ENCODE measurements around the gene B4GALT3. TPM values are rescaled to one million over a fixed set of nuclear protein-coding genes. Genes with fewer than 3 reads are reported as not detected.

The B4GALT3 gene
- total RNA-seq, 3 donors from 2014 or later: 25.1 to 35.9 (median 33.3) TPM

DNA sequence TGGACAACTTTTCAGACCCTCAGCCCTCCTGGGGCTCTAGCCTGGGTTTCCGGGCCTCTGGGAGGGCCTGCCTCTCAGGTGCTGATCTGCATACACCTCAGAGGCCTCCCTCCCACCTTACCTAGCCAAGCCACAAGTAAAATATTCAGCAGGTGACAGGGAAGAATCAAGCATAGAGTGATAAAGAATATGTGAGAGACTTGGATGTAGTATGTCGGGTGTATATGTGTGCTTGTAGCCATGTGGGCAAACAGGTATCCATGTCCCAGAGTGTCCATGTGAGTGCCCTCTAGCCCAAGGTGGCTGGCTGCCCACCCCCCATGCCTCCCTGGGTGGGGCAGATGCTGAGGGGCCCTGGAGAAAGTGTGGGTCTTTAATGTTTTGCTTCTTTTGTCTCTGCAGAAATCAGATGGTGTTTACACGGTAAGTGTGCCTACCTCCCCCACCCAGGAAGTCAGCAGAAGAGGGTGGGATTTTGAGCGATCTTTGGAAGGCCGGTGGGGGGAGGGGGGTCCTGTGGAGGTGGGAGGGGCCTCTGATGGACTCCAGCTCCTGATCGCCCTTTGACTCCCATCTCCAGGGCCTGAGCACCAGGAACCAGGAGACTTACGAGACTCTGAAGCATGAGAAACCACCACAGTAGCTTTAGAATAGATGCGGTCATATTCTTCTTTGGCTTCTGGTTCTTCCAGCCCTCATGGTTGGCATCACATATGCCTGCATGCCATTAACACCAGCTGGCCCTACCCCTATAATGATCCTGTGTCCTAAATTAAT lies 41.2 kb upstream of the B4GALT3 start:
- ATAC-seq (no peak), DNase-seq (no peak)
- TF ChIP-seq, protein P1, sequence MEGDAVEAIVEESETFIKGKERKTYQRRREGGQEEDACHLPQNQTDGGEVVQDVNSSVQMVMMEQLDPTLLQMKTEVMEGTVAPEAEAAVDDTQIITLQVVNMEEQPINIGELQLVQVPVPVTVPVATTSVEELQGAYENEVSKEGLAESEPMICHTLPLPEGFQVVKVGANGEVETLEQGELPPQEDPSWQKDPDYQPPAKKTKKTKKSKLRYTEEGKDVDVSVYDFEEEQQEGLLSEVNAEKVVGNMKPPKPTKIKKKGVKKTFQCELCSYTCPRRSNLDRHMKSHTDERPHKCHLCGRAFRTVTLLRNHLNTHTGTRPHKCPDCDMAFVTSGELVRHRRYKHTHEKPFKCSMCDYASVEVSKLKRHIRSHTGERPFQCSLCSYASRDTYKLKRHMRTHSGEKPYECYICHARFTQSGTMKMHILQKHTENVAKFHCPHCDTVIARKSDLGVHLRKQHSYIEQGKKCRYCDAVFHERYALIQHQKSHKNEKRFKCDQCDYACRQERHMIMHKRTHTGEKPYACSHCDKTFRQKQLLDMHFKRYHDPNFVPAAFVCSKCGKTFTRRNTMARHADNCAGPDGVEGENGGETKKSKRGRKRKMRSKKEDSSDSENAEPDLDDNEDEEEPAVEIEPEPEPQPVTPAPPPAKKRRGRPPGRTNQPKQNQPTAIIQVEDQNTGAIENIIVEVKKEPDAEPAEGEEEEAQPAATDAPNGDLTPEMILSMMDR (IDR thresholded peaks at IDR 0.05): no peak
- intact Hi-C loops (cut with DNase I, micrococcal nuclease): no loop called here
- Histone ChIP-seq H3K4me3 (no peak overlapping the region), H3K36me3 (ENCODE audit: low read depth) (peaks cover 1% of the 10 kb centered on the region), H3K9me3 (no peaks in the 10 kb centered on the region), H3K4me1 (ENCODE audit: low read depth) (no peaks in the 10 kb centered on the region)

DNA sequence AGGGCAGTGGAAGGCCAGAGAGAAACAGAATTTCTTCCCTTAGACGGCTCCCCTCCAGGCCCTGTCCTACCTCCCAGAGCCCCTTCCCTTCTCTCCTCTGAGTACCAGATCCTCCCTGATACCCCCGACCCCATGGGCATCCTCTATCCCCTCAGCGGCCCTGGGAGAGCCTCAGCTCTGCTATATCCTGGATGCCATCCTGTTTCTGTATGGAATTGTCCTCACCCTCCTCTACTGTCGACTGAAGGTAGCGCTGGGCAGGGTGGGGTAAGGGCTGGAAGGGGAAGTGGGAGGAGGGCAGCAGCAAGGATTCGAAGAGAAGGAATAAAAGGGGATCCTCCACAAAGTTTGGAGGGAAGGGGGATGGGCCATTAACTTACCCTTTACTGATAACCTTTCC lies 40.5 kb upstream of the B4GALT3 start:
- DNase-seq (no peak), ATAC-seq (no peak)
- TF ChIP-seq, protein P1 (IDR thresholded peaks at IDR 0.05): no peak
- Histone ChIP-seq H3K4me3 (no peak overlapping the region), H3K4me1 (ENCODE audit: low read depth) (no peaks in the 10 kb centered on the region), H3K9me3 (no peaks in the 10 kb centered on the region), H3K36me3 (ENCODE audit: low read depth) (peaks cover 8% of the 10 kb centered on the region)
- intact Hi-C loops (cut with DNase I, micrococcal nuclease): no loop called here

DNA sequence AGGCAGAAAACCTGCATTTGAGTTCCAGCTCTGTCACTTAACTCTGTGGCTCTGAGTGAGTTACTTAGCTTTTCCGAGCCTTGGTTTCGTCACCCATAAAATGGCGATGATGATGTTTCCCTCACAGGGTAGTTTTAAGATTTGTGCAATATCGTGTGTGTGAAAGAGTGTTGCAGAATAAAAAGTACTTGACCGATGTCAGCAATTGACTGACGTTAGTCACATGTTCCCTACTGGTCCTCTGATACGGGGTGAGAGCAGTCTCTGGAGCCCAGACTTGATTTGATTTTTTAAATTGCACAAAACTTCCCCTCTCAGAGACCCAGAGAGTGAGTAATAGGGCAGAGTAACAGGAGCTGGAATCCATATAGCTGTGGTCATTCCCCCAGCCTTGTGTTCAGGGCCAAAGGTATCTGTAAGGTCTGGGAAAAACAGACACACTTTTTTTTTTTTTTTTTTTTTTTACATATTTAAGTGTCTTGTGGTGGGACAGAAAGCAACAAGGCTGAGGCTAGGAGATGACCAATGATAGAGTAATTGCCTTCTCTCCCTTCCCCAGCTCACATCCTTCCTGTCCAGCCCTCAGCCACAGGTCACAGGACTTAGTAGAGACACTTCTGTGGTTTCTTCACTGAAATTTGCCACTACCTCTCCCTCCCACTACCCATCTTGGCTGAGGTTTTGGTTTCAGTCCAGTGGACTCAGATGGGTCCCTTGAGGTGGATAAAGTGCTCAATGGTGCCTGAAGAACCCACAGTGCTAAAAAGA lies 39.8 kb upstream of the B4GALT3 start:
- intact Hi-C loops (cut with DNase I, micrococcal nuclease): no loop called here
- Histone ChIP-seq H3K4me3 (no peak overlapping the region), H3K9me3 (no peaks in the 10 kb centered on the region), H3K4me1 (ENCODE audit: low read depth) (no peaks in the 10 kb centered on the region), H3K36me3 (ENCODE audit: low read depth) (peaks cover 9% of the 10 kb centered on the region)
- peak; percentile 54 for ATAC-seq
- TF ChIP-seq, protein P1 (IDR thresholded peaks at IDR 0.05): no peak
- no peak for DNase-seq

DNA sequence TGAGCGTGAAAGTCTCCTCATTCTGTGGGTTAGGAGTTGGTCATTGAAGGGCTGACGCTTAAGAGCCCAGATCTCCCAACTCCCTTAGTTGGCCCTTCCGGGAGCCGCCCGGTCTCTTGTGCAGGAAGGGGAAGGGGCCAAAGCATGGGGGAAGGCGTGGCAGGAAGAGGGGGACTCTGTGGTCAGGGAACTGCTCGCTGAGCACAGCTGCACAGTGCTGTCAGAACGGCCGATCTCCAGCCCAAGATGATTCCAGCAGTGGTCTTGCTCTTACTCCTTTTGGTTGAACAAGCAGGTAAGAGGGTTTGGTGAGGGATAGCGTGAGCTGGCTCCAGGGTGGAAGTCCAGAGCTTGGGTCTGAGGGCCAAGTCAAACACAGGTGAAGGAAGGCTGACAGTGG lies 37.8 kb upstream of the B4GALT3 start, which contains the start of gene FCER1G:
Gene FCER1G (plus strand): TSS at position 220 of the 400 bp plus-strand sequence. CDS start 27 bp downstream, at position 247.
- intact Hi-C loops (cut with DNase I, micrococcal nuclease): no loop called here
- peak; percentile 46 for ATAC-seq
- Histone ChIP-seq H3K36me3 (ENCODE audit: low read depth) (peaks cover 14% of the 10 kb centered on the region), H3K4me1 (ENCODE audit: low read depth) (no peaks in the 10 kb centered on the region), H3K4me3 (no peak within 1 kb of the TSS), H3K9me3 (no peaks in the 10 kb centered on the region)
- TF ChIP-seq, protein P1 (IDR thresholded peaks at IDR 0.05): no peak
- peak in 1 of 3 donors; percentile 75 for DNase-seq

DNA sequence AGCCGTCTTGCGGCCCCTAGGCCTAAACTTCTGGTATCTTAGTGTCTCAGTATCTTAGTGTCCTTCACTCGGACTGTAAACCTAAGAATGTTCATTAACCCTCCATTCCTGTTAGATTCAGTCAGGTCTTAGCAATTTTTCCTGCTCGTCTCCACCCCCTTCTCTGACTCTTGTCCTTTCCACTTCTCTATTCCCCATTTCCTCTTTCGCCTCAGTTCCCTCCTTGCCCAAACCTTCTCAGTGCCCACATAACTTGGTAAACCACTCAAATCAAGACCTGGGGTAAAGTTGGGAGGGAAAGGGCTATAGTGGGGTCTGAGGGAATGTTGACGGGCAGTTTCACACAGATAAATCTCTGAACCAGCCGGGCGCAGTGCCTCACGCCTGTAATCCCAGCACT lies 37.1 kb upstream of the B4GALT3 start:
- Histone ChIP-seq H3K9me3 (no peaks in the 10 kb centered on the region), H3K36me3 (ENCODE audit: low read depth) (peaks cover 14% of the 10 kb centered on the region), H3K4me3 (no peak overlapping the region), H3K4me1 (ENCODE audit: low read depth) (peaks cover 2% of the 10 kb centered on the region)
- TF ChIP-seq, protein P1 (IDR thresholded peaks at IDR 0.05): no peak
- DNase-seq (no peak), ATAC-seq (no peak)
- intact Hi-C loops (cut with DNase I, micrococcal nuclease): no loop called here

Data from mucosa of descending colon (tissue), 3 donors.